CD4-positive, alpha-beta T cell treated with Interleukin-15 for 1 hour (primary cell): ENCODE data around the gene AMBP.
"Not testable (repeated sequence)": the region's sequence is repeated elsewhere in the genome, so short reads cannot be mapped to it uniquely, and the experiment has no call there.

Experiments used
- DNase-seq: peaks from one replicate; pipeline ENCODE4 v3.0.0-alpha.2; 2020

Gene AMBP

DNA sequence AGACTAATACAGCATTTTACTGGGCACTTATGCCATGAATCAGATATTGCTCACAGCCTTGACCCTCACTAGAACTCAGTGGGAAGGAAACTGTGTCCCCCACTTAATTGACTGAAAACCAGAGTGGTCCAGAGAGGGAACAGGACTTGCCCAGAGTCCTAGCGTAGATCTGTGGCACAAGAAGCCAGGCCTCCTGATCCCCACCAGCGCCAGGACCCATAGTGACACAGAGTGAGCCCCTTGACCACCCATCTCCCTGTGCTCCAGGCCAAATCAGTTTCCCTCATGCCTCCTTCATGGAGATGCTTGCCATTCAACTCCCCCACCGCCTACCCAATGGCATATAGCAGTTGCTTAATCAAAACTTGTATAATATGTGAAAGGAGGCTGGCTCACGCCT lies 12.7 kb upstream of the AMBP start:
- DNase-seq: no peak

DNA sequence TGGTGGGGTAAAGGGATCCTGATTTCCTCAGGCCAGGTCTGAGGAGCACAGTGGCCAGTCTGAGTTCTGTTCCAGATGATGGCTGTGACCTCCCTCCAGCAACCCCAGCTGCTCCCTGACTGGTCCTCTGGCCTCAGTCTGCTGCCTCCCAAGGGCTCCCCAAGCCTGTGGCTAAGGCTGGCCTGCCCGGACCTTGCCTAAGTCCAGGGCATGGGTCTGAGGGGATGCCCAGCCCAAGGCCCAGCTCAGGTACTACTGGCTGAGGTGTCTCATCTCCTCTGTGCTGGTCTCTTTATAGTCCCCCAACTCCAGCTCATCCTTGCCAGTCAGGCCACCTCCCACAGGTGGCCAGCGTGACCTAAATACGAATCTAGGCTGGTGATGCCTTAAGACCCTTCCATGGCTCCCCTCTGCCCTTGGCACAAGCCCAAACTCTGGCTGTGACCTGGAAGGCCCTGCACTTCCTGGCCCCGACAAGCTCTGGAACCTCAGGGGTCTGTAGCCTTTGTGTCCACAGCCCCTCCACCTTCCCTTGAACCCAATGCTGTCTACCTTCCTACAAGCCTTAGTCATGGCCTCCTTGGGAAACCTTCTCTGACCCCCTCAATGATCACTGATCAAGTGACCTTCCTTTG lies 11.2 kb upstream of the AMBP start:
- DNase-seq: no peak

DNA sequence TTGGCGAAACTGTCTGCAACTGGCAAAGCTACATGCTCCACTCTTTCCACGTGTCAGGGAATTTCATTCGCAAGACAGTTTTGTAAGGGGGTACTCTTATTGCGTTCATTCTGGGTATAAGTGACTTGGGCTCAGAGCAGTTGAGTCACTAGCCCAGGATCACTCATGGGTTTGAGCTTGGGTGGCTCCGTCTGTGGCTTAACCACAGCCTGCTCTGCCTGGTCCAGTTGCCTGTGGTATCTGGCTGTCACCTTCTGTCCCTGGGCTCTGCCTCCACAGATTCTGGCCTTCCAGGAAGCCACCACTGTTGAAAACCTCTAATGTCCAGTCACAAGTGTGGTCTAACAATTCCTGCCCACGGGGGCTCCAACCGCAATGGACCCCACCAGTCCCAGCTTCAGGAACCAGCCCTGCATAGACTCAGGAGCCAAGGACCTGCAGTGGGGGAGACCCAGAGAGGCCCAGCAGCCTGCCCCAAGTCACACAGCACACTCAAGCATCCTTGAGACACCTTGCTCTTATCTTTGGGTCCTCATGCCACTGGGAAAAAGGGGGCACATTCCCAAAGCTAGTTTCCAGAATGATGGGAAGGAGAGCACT lies 10.6 kb upstream of the AMBP start:
- DNase-seq: no peak

DNA sequence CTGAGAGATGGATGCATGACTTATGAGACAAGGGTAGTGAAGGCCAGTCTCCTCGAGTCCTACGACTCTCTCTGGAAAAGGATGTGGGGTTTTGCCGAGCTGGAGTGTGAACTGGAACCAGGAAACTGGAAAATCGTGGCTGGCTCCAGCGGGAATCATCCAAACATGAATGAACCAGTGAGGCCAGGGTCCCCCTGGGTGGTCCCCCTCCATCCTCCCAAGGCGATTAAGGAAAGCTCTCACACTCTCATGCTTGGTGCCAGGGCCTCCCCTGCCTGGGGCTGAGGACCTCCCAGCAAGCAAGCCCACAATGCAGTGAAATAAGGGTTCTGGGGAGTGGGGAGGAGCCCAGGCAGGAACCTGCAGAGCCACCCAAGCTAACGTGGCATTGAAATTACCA lies 9.6 kb upstream of the AMBP start:
- DNase-seq: no peak

DNA sequence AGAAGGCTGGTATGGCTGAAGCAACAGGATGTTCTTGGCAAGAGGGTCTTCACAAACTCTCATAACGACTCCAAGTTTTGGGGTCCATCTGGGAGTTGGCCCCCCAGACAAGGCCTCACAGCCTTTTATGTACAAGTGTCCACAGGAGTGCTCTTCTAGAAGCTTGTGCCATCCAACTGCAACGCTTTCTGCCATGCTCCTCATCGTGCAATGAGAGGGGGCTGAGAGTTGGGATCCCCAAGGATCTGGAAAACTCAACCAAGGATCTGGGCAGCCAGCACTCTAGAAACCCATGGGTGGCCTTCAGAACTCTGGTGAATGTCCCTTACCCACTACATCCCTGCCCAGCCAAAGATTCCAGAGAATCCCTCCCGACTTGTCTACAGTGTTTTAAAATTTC lies 8.5 kb upstream of the AMBP start:
- no peak for DNase-seq

DNA sequence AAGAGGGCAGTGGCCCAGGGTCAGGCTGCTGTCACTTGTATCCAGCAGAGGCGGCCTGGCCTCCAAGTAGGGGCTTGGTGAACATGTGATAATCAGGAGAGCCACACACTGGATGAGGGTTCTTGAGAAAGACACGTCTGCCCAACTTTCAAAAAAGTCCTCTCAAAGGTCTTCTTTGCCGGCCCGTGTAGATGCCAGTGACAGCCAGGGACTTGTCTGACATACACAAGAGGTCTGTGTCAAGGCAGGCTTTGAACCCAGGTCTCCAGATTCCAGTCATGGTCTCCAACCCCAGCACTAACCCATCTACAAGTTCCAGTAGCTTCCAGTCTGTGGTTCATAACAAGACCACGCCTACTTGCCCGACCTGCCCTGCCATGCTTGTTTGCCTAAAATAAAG lies 7.9 kb upstream of the AMBP start:
- DNase-seq: no peak

DNA sequence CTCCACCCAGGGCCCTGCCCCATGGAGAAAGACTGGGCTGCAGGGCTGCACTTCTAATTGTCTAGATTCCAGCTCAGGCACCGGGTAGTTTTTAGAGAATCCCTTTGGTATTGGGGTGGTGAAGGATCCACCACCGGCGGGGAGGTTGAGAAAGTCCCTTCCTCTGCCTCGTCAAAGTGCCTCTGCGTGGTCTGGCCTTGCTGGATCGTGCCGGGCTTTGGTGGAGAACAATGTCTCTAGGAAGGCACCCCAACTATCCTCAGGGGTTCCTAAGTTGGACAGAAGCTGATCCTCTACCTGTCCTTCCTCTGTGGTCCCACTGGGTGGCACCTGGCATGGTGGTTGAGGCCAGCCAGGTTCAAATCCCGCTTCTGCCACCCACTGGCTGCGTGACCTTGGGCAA lies 7.3 kb upstream of the AMBP start:
- no peak for DNase-seq

DNA sequence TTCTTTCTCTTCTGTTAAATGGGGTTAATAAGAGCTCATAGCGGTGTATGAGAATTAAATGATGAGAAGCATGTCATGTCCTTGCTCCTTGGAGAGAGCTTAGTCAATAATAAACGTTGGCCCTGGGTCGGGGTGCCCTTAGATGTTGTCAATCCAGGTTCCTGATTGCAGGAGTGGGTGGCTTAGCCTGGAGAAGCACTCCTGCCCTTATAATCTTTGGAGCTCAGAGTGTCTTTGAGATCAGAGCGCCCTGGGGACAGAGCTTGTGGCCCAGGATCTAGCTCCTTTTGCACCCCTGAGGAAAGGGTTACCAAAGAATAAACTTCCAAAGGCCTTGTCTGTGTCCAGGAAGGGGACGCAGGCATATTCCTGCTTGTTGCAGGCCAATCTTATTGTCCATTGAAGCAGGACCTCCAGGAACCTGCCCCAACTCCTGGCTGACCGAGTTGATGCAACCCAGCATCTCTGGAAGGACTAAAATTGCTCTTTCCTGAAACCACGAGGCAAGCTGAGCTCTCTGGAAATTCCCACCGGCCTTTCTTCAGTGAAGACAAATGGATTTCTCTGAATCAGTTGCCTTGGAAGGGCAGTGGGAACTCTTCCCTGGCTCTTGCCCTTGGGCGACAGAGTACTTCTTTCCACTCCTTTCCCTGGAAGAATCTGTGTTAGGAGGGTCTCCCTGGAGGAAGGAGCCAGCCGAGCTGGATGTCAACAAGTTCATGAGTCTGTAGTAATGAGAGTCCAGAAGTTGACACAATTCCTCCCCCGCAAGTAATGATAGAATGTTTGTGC lies 6.4 kb upstream of the AMBP start:
- DNase-seq: no peak

DNA sequence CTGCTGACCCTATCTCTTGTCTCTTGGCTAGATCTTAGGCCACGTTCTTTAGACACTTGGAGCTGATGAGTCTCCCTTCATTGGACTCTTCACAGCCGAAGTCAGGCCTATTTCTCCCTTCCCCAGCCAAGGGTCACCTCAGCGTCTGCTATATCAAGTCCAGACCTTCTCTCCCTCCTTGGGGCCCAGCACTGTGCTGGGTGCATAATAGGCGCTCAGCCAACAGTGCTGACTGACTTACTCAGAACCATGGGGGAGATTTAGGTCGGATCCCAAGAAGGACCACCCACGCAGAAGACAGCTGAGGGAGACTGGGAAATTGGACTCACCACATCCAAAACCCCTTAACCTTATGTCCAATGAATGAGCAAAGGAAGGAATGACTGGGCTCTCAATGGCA lies 5.6 kb upstream of the AMBP start:
- no peak for DNase-seq

DNA sequence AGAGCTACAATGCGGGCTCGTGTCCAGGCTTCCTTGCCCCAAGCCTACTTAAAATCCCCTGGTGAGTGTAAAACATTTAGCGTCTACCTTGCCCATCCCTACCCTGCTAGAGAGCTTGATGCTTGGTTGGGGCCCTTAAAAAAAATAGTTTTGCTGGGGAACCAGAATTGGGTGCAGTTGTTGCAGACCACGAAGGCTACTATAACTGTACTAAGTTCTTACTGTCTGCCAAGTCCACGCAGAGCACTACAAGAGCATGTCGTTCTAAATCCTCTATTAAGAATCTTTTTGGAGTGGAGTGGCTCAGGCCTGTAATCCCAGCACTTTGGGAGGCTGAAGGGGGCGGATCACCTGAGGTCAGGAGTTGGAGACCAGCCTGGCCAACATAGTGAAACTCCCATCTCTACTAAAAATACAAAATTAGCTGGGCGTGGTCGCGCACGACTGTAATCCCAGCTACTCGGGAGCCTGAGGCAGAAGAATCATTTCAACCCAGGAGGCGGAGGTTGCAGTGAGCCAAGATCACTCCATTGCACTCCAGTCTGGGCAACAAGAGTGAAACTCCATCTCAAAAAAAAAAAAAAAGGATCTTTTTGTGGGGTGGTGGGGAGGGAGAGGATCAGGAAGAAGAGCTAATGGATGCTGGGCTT lies 4.8 kb upstream of the AMBP start:
- not testable (repeated sequence) for DNase-seq

DNA sequence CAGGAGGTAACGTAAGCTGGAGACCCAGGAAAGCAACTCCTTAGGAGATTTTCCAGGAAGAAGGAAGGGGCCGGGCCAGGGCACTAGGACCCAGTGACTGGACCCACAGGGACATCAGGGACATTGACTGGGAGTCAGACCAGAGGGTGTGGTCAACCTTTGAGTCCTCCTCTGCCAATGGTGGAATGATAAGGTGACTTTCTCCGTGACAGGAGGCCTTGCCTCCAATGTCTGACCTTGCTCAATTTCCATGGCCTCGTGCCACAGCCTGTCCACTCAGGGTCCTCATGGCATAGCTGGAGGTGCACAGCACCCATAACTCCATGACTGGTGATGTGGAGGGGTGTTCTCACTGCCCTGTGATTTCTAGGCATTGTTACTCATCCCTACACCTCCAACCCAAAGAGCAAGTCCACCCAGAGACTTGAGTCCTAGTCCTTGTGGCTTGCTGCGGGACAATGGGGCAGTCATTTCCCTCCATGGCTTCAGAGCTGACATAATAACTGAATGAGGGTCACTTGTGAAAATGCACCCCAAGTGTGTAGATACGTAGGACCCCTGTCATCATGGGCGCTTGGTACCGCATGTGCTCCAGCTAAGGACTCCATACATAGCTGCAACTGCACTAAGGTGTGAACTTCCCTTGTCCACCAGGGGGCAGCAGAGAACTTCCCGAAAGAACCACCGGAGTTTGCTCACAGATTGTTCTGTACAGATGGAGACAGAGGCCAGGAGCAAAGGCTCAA lies 4.1 kb upstream of the AMBP start:
- DNase-seq: peak; percentile 48

DNA sequence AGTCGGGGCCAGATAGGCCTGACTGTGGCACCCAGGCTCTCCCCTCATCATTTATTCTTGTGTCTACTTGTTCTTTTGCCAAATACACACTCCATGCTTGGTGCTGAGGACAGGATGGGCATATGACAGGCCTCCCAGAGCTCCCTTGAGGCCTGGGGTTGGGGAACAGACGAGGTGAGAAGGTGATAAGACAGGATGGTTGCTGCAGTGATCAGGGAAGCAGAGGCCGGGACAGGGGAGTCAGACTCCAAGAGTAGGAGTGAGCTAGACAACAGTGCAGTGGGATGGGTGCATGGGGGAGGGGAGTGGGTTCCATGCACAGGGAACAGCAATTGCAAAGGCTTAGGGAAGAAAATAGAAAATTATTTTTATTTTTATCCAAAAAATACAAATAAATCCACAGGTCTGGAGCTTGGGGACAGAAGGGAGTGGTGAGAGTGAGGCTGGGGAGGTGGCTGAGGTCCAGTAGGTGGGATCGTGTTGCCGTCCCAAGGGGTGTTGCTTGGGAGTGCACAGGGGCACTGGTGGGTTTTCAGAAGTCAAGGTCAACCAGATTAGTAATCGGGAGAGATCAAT lies 3.4 kb upstream of the AMBP start:
- DNase-seq: no peak

DNA sequence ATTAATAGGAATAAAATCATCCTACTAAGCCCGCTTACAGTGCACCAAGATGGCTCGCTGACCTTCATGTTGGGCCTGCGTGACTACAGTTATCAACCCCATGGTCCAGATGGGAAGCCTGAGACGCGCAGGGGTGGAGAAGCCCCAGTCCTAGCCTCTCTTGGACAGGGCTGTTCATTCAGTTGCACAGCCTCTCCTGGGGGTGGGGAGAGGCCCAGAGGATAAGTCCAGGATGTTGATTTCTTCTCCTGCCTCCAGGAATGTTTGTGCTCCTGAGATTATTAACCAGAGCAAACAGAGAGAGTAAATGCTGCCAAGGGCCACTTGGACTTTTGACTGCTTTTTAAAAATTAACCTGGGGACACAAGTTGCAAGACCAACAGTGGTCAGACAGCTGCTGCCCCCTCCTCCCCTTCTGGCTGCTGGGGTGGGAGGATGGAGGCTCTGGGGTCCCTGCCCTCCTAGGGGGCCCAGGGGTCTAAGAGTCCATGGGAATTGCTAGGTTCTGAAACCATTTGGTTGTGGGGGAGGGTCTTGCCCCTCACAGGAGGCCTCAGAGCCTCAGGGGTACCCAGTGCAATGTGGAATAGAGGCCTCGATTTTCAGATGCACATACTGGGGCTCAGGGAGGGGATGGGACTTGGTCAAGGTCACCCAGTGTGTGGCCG lies 2.8 kb upstream of the AMBP start:
- DNase-seq: no peak

DNA sequence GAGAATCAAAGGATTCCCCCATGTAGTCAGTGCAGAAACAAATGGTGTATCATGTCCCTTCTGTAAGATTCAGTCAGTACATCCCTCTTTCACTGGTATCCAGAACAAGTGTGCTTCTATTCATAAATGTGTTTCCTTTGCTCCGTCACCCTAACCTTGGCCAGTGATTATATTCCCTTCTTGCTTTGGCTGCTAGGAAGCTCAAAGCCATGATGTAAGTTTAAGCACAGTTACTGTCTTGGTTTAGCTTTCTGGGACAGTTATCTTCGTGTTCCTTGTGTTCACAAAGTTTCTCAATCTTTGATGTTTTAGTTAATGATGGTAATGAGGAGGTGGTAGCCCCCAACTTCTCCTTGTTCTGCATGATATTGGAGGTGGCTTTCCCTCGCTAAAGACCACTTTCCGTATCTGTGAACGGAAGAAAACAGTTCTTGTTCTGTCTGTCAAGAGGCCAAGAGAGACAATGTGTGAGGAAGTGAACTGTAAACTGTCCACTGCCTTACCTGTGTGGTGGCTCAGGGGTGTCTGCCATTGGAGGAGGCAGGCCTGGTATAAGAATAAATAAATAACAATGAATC lies 2.2 kb upstream of the AMBP start:
- no peak for DNase-seq

DNA sequence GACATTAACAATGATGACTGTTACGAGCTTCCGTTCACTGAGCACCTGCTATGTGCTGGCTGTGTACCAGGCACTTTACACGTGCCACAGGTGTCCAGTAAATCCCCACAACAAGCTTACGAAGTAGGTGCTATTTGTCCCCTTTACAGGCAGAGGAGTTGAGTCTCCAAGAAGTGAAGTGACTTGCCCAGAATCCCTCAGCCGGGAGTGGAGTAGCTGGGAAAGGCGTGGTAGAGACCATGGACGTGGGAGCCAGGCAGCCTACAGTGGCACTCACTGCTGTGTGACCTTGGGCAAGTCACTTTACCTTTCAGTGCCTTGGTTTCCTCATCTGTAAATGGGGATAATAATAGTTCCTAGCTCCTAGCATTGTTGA lies 669 bp upstream of the AMBP start:
- DNase-seq: no peak

DNA sequence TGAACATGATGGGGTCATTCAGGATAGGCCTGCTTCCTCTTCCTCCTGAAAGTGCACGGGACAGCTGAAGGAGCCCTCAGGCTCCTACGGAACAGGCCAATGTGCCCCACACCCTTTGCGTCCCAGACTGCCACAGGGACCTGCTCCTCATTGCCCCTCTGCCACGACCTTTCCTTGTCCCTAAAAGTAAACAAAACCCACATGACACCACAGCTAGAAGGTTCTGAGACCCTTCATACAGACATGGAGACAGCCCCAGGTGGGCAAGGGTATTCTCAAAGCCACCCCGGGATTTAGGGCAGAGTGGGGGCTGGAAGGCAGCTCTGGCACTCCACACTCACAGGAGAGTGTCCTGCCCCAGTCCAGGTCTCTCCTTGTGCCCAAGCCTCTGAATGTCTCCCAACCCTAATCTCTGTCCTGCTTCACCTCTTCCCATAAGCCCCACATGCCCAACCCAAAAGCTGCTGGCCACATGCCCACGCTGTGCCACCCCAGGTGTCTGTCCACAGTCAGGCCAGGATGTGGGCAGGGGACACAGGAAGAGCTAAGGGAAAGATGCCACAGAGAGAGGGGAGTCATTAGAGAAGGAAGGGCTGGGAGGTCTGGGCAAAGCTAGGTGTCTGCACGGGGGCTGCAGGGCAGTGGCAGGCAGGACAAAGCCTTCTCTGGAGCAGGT lies 800 bp downstream of the AMBP start:
- no peak for DNase-seq

DNA sequence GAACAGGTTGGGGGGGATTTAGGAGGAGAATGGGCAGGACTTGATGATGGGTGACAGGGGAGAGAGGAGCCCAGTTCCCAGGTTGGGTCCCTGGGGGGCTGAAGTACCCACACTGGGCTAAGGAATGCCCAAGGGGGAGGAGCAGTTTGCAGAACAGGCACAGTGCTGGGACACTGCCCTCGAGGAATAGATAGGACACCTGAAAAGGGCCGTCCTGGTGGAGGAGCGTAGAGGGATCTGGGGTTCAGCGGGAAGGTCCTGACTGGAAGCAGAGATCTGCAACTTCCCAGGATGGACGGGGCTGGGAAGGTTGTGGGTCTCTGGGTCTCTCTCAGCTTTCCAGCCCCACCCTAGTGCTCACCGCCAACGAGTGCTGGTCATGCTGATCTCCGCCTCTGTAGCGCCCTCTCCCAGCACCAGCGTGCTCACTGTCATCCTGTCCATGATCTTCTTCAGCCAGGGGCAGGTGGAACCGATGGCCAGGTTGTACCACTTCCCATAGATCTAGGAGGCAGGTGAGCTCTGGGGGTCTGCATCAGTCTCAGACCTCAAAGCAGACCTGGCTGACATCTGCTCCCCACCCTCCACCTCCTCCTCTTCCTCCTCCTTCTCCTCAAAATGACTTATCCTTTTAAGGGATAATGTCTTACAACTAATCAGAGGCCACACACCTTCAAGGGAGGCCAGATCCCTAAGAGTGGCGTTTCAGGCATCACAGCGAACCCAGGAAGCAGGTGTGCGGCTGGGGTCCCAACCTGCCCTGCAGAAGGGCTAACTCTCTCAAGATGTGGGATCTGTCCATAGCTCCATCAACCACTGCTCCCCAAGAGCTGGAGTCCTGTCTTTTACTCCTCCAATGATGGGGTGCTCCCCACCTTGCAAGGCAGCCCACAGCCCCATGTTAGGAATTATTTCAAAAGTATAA lies 1.6 kb downstream of the AMBP start:
- no peak for DNase-seq

DNA sequence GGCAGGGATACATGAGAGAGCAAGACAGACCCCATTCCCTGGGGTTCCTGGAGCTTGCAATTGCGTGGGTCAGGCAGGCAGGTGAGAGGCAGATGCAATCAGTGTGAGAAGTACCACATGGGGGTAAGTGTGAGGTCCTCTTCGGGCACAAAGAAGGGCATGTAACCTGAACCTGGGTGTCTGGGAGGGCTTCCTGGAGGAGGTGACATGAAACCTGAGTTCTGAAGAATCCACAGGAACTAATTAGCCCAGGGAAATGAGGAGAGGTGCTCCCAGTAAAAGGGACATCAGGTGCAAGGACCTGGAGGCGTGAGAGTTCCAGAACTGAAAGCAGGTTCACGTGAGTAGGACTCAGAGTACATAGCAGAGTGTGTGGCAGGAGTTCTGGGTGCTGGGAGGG lies 2.5 kb downstream of the AMBP start:
- DNase-seq: no peak

DNA sequence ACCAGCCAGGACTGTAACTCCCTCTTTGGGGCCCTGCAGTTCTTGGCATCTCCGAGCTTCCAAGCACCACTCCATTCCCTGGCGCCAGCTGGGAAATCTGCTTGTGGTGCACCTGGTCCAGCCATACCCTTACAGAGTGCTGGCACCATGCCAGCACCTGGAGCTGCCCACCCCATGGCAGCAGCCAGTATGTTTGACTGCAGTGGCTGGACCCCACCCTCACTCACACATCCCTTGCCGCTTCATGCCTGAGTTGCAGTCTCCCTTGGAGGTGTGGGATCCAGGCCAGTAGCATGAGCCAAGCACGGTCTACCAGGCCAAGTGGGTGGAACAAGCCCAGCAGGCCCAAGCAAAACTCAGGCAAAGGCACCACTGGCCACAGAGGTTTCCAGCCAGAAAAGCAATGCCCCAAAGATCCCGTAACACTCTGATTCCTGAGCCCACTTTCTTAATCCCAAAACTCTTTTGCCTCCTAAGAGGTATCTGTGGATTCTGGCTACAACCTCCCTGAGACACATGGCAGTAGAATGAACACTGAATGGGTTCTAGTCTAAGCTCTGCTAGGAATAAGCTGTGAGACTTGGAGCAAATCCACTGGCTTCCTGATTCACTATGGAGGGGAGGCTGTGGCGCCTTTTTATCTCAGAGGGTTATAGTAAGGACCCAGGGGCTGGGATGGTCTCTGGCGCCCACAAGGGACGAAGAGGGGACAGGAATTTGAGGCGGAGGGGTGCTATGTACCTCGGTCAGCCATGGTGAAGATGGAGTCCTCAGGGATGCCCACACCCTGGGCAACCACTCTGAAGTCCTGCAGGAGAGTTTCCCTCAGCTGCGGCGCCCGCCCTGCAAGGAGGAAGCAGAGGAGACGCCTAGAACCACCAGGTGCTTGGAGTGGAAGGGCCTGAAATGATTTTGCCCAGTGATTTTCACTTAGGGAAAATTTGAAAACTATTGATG lies 5.6 kb downstream of the AMBP start:
- no peak for DNase-seq
